HG03064 (cell line): Measurements from ENCODE around the gene TLK2.

Source experiments
- ATAC-seq: cut with Tn5 transposase; IDR thresholded peaks from one replicate; pipeline ENCODE4 v1.9.1; 2021; ENCODE audit warnings: low read depth; ENCODE audit not compliant: unreplicated experiment

The TLK2 gene

DNA sequence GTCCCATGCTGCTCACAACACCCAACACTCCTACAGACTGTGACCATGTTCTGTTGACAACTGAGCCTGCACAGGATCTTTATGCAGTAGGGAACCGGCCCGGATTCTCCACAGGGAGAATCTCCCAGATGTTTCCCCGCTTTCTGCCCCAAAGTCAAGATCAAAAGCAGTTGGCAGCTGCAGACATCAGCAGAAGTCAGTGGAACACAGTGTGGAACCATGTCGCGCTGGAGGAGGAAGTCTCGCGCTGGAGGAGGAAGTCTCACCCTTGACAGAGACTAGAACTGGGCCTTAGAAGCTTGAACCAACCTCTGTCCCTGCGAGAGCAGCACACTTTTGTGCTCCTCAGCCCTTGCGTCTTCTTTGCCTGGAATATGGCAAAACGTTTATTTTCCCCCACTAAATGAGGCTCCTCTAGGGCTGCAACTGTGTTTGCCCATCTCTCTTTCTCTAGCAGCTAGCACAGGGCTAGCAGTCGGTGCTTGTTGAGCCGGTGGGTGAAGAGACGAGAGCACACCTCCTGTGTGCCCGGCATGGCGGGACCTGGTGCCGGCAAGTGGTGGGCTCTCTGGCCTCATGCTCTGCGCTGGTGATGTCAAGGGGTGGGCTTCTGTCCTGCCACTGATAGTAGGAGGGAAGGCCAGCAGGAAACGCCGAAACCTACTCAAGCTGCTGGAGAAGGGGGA is 146.7 kb downstream of the TLK2 start:
- no peak for ATAC-seq

DNA sequence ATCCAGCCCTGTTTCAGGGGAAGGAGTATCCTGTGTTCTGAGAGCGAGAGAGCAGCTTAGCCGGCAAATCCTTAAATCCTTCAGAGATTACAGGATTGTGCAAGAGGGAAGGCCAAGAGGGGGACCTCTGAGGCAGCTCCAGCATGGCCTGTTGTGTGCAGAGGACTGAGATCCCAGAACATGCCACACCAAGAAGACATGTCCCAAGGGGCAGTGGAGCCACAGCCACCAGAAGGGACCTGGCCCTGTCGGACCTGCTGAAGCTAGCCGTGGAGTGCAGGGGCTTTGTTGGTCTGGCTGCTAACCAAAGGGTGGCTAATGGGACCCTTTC is 147.2 kb downstream of the TLK2 start:
- ATAC-seq: no peak

DNA sequence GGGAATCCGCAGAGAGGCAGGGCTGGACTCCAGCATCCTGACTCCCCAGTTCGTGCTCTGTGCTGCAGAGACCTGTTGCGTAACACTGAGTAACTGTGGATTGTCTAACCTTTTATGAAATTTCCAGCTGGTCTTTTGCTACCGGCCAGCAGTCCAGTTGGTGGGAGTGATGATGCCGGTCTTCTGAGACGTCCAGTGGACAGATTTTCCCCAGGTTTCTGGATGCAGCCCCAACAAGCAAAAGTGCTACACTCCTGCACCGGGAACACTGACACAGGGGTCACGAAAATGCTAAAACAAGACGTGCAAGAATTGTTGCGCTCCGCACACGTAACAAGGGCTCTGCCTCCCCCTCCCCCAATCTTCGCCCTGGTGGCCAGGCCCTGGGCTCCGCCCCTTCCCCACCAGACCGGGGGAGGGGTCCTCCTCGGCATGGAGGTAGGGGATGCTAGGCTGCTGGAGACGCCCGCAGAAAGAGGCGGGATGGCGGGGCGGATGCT is 148.1 kb downstream of the TLK2 start:
- no peak for ATAC-seq

DNA sequence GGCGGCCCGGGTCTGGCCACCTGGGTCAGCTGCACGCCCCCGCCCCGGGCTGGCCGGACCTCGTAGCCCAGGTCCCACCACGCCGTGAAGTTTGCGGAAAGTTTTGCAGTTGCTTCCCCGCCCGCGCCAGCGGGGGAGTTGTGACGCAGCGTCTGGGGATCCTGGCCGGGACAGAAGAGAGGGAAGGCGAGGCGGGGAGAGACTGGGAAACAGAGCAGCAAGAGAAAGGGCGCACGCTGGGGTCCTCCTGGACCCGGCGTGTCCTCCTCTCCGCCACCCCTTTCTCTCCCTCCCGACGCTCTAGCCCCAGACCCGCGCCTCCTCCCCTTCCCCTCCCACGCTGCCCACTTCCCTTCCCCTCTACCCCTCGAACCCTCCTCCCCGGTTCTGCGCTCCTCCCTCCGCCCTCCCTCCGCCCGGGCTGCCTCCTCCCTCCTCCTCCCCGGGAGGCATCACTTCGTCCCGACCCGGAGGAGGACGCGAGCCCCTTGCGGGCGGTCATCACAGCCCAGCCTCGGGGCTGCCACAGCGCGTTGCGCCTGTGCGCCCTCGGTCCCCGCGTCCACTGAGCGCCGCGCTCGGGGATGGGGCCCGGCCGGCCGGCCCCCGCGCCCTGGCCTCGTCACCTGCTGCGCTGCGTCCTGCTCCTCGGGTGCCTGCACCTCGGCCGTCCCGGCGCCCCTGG is 148.7 kb downstream of the TLK2 start, which contains the start of gene MRC2:
Gene MRC2 (plus strand): TSS at position 452 of the 685 bp plus-strand sequence. CDS start 133 bp downstream, at position 585.
- no peak for ATAC-seq

DNA sequence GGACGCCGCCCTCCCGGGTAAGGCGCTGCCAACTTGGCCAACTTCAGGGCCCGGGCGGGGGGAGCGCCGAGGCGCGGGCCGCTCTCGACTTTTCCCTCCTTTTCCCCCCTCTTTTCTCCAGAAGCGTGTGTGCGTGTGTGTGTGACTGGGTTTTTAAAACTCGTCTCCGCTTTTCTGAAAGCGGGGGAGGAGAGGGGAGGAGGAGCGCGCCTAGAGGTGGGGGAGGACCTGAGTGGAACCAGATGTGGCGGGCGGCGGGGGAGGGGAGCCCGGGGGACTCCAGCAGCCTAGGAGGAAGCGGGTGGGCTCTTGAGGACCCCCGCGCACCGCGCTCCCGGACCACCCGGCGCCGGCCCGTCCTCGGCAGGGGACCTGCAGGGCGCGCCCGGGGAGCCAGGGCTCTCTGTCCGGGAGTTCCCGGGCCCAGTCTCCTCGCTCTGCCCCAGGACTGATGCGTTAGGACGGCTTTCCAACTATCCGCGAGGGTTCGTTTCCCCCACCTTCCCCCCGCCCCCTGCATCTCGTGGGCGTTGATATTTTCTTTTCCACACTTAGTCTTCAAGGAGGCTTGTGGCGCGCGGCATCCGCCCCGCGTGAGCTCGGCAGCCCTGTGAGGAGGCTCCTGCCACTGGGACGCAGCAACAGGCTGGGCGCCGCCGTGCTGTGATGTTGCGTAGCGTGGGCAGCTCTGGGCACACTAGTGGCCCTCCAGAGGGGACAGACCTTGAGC is 149.4 kb downstream of the TLK2 start:
- ATAC-seq: no peak

DNA sequence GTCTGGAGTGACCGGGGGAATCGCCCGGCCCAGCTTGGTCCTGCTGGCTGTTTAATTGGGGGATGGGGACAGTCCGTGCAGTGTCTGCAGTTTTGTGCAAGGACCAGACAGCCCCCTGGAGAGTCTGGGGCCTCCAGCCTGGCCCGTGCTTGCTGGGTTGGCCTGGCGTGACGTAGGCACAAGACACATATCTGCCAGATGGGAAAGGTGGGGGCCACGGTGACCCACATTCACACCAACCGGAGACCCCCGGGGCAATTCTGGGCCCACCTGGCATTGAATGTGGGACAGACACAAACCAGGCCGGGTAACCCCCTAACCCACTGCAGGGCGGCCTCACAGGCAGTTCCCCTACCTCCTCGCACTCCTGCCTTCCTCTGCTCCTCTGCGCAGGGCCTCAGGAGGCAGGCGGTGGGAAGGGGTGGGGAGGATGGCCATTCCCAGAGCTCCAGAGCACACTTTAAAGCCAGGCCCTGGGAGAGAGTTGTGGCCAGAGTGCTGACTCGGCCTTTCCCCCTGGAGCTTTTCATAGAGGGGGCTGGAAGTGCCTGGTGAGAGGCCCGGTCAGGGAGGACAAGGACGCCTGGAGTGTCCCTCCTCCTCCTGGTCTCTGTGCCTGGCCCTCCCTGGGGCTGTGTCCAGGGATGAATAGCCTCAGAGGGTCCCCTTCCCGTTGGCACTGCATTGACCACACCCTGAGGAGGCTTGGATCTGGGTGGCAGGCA is 150.4 kb downstream of the TLK2 start:
- ATAC-seq: no peak

DNA sequence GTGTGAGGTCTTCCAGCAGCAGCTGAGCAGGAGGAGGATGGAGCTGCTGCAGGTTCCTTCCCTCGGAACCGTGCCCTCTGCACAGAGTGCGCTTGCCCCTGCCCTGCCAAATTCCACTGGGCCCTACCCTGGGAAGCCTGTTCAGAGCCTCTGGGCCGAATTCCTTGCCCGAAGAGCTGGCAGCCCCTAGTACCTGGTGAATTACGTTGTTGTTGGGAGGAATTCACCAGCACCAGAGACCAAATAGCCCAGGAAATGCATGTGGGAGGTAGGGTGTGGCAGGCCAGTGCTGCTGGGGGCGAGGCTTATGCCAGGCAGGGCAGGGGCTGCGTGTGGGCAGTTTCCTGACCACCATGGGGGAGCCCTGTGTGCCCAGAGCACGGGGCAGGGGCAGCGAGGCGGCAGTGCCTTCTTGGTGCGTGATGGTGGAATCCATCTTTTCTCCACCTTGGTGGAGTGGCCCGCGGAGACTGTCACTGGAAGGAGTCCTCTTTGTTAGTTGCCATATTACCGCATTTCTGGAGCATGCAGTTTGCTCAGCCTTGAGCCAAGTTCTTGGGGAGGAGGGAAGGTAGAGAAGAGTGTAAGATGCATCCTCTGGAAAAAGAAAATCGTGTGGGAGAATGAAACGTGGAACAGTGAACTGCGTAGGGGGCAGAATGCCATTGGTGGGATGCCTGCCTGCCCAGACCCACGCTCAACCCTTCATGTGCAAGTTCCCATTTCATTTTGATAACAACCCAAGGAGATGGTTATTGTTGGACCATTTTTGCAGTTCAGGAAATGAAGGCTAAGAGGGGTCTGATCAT is 151.1 kb downstream of the TLK2 start:
- no peak for ATAC-seq

DNA sequence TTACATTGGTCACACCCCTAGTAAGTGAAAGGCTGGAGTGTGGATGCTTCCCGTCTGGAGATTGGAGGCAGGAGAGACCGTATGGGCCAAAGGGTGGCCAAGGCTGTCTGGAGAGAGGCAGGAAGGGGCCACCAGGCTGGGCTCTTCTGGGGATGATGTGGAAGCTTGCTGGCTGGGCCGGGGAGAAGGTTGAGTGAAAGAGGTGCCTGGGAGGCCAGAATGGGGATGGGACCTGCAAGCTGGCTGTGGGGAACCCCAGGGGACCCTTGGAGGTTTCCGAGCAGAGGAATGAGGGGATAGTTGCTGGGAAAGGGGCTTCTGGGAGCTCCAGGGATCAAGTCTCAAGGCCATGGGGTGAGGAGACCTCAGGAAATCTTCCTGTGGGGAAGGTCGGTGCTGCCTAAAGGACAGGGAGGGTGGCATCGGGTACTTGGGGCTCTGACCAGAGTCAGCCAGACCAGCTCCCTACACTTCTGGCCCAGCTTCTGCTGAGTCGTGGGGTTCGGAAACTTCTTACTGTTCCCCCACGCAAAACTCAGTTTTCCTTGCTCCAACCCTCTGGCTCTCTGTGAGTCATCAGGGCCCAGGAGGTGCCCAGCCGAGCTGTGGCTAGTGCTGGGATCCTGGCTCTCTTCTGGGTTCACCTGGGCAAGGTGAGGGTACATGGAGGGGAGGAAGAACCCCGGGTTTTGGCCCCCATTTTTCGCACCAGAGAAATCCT is 151.9 kb downstream of the TLK2 start:
- no peak for ATAC-seq

DNA sequence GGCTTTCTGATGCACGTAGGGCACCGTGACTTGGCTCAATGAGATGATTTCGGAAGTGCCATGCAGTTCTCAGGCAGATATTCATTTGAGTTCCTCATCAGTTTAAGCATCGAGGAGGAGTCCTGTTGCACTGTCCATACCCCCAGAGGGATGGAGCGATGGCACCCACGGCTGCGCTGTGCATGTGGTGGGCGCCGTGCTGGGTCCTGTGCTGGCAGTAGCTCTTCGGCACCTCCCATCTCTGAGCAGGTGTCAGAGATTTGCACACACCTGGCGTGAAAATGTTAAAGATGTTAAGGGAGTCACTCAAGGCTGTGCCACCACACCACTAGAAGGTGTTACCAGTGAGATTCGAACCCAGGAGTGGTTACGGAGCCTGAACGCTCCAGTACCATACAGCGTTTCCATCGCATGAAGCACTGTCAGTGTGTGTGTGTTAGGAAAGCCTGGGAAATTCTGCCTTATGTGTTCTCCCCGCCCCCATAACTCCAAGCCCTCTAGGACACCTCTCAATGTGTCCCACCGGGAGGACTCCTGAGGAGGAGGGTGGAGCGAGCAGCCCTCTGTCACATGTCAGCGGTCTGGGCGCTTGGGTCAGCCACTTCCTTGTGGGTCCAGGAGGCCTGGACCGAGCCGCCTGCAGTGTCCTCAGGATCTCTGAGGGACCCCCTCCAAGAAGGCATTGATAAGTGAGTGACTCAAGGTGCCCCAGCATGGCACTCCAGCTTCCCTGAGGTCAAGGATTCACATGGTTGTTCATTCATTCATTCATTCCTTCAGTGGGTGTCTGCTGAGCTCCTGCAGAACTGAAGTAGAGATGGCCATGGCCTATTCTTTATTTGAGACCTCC is 152.7 kb downstream of the TLK2 start:
- ATAC-seq: no peak

DNA sequence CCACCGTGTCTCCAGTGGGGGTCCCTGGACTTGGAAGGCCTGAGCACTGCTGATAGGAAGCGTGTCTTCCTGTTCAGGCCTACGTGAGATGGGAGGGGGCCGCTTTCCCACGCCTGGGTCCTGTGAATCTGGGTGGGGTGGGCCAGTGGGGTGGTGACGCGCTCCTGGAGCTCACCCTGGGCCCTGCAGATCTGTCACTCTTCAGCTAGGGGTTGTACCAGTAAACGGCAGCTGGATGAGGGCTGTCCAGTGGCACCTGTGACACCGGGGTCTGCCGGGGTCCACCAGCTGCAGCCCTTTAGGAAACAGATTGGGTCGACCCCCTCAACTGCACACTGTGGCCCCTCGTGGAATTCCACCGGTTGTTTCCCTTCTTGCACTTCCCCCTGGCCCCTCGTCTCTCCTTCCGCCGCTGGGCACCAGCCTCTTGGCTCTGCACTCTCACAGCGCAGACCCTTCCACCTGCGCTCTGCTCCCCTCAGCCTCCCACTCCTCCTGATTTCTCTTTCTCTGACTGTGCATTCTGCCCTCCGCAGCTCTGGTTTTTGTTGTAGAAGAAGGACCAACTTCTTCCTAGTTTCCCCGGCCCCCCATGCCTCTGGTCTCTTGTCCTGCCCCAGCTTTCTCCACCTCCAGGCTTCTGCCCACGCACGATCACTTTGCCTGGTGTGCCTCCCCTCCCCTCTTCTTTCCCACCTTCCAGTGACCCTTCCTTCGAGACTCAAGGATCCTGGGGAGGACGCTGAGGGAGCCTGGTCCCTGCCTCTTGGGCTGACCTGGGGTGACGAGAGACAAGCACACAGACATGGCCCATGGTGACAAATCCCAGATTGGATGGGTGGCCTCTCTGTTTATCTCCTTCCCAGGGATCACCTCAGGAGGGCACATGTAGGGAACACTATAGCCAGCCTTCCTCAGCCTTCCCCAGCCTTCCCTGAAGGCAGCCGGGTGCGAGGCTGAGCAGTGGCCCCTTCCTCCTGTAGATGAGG is 153.6 kb downstream of the TLK2 start:
- ATAC-seq: no peak

DNA sequence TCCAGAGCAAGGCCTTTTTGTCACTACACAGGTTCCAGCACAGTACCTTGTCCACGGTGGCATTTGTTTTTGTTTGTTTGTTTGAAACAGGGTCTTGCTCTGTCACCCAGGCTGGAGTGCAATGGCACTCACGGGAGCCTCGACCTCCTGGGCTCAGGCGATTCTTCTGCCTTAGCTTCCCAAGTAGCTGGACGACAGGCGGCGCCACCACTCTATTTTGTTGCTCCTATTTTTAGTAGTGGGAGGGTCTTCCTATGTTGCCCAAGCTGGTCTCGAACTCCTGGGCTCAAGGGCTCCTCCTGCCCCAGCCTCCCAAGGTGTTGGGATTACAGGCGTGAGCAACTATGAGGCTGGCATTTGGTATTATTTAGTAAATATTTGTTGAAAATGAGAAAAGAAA is 159.2 kb downstream of the TLK2 start:
- ATAC-seq: no peak

DNA sequence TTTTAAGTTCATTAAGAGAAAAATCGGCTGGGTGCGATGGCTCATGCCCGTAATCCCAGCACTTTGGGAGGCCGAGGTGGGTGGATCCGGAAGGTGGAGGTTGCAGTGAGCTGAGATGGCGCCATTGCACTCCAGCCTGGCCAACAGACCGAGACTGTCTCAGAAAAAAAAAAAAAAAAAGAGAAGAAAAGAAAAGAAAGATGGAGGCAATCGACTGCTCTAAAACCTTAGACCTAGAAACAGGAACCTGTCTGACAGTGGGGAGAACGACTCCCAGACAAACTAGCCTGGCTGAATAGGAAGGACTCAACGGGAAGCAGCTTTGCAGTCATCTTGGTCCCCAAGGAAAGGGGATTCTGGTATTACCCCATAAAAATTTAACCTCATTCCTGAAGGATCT is 162.5 kb downstream of the TLK2 start:
- ATAC-seq: no peak

DNA sequence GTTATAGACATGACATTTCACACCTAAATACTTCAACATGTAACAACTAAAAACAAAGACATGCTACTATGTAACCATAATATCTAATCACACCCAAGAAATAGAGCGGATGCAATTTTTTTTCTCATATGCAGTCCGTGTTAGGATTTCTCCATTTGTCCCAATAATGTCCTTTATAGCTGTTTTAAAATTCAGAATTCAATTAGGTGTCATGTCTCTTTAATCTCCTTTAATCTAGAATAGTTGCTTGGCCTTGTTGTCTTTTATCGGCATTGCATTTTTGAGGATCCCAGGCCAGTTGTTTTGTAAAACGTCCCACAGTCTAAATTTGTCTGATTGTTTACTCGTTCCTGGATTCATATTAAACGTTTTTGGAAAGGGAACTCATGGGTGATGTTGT is 163.3 kb downstream of the TLK2 start:
- ATAC-seq: no peak

DNA sequence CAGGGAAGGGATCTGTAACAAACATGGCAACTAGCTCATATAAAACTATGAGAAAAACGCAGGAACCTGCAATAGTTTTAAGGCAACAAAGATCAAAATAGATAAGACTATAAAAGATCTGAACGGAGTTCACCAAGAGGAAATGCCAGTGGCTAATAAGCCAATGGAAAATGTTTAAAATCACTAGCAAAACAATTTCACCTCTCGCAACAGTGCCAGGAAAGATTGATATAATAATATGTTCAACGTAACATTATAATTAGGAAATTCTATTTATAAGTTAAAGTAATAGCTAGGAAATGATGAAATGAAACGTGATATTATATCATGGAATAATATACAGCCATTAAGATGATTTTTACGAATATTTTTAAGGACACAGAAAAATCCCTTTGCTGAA is 164.9 kb downstream of the TLK2 start:
- no peak for ATAC-seq

DNA sequence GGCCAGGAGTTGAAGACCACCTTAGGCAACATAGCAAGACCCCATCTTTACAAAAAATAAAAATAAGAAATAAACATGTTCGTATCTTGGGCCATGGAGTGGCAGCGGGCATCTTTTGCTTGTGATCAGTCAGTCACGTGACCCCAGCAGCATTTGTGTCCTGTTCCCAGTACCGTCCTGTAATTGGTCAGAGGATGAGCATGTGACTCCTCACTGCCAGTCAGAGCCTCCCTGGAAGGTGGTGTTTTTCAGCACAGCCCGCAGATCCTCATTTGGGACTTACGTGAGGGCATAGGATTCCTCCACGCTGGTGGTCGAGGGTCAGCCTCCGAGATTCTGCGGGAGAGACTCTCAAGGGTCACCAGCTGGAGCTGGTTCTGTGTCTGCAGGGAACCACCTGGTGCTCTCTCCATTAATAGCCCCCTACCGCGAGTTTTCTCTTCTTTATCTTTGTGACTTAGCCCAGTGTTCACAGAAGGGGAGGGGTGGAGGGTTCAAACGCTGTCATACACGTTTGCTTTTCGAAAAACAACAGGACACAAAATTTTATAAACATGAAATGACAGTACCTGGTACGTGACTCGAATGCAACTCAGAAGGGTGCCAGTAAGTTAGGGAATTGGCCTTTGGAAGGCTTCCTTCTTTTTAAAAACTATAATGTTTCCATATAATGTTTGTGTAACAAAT is 166.0 kb downstream of the TLK2 start:
- no peak for ATAC-seq

DNA sequence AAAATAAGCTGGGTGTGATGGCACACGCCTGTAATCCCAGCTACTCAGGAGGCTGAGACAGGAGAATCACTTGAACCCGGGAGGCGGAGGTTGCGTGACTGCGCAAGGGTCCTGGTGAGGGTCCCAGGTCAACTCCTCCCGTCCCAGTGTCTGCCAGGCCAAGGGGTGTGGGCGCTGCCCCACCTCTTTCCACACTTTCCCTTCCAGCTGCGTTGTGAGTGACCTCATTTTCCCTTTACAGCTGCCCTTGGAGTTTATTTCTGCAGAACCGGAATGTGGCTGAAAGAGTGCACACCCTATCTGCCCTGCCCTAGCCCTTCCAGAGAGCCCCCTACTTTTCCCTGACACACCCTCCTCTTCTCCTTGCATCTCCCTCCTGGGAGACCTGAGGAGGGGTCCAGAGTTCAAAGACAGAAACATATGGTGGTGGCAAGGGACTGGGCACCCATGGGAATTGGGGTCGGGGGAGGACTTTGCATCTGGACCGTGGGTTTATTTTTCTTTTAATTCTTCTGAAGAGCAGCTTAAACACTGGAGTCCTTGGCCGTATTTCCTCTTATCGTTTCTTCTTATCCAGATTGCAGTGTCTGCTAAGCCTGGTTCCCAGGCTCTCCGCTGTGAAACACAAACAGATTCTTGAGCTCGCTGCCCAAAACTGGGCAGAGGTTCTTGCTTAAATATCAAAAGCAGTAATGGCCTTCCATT is 169.8 kb downstream of the TLK2 start:
- ATAC-seq: no peak
